ENCODE measurements around the gene ZCCHC8. TPM values are rescaled to one million over a fixed set of nuclear protein-coding genes. Genes with fewer than 3 reads are reported as not detected.
"Not testable (repeated sequence)": the region's sequence is repeated elsewhere in the genome, so short reads cannot be mapped to it uniquely, and the experiment has no call there.

The ZCCHC8 gene
- total and polyA plus RNA-seq, 2 donors = 15.9 to 50.4 TPM

GRCh38 chr12:122501489-122501989 is 807 bp upstream of the ZCCHC8 start:
- Histone ChIP-seq H3K36me3 (ENCODE audit: insufficient read depth) (peaks cover 5% of the 10 kb centered on the region), H3K4me1 (ENCODE audit: insufficient read depth) (no peaks in the 10 kb centered on the region), H3K4me3 (ENCODE audit: low read depth, low read length) (no peak overlapping the region), H3K27ac (ENCODE audit: low read depth) (no peak overlapping the region)
- WGBS = 80% methylated on average over 9 of the region's 9 CpGs
- DNase-seq (ENCODE audit: extremely low spot score) = no peak

- Histone ChIP-seq H3K4me1 (ENCODE audit: insufficient read depth) (no peaks in the 10 kb centered on the region), H3K27ac (ENCODE audit: low read depth) (peak overlapping the region; percentile 97), H3K36me3 (ENCODE audit: insufficient read depth) (peaks cover 3% of the 10 kb centered on the region), H3K4me3 (ENCODE audit: low read depth, low read length) (peak overlapping the region; percentile 68)
- WGBS = under 1% methylated on average over 47 of the region's 47 CpGs
- DNase-seq (ENCODE audit: extremely low spot score) = peak; percentile 43
Observed at GRCh38 chr12:122499991-122500684, 594 bp downstream of the ZCCHC8 start.

- H3K36me3 ChIP-seq (ENCODE audit: insufficient read depth) = peaks cover 1% of the 10 kb centered on the region
- WGBS = 93% methylated on average over 7 of the region's 7 CpGs
- H3K4me1 ChIP-seq (ENCODE audit: insufficient read depth) = no peaks in the 10 kb centered on the region
Observed at GRCh38 chr12:122495258-122495657, 5.5 kb downstream of the ZCCHC8 start.

GRCh38 chr12:122493222-122493621 is 7.5 kb downstream of the ZCCHC8 start:
- not testable (repeated sequence) for H3K4me1 ChIP-seq (ENCODE audit: insufficient read depth); H3K27ac ChIP-seq (ENCODE audit: low read depth); DNase-seq (ENCODE audit: extremely low spot score); H3K36me3 ChIP-seq (ENCODE audit: insufficient read depth); H3K4me3 ChIP-seq (ENCODE audit: low read depth, low read length)
- WGBS = 80% methylated on average over 6 of the region's 6 CpGs

More at GRCh38 chr12:122495258-122495657, 5.5 kb downstream of the ZCCHC8 start:
- DNase-seq (ENCODE audit: extremely low spot score) = no peak
- Histone ChIP-seq H3K4me3 (ENCODE audit: low read depth, low read length) (no peak overlapping the region), H3K27ac (ENCODE audit: low read depth) (no peak overlapping the region)

GRCh38 chr12:122491991-122492390 is 8.7 kb downstream of the ZCCHC8 start:
- Histone ChIP-seq H3K4me1 (ENCODE audit: insufficient read depth) (no peaks in the 10 kb centered on the region), H3K4me3 (ENCODE audit: low read depth, low read length) (no peak overlapping the region), H3K27ac (ENCODE audit: low read depth) (no peak overlapping the region), H3K36me3 (ENCODE audit: insufficient read depth) (peaks cover 12% of the 10 kb centered on the region)
- no peak for DNase-seq (ENCODE audit: extremely low spot score)
- 87% methylated on average over 2 of the region's 2 CpGs for WGBS

GRCh38 chr12:122489038-122489437 is 11.7 kb downstream of the ZCCHC8 start:
- Histone ChIP-seq H3K4me3 (ENCODE audit: low read depth, low read length) (no peak overlapping the region), H3K4me1 (ENCODE audit: insufficient read depth) (no peaks in the 10 kb centered on the region), H3K36me3 (ENCODE audit: insufficient read depth) (peaks cover 12% of the 10 kb centered on the region), H3K27ac (ENCODE audit: low read depth) (no peak overlapping the region)
- no peak for DNase-seq (ENCODE audit: extremely low spot score)
- 90% methylated on average over 2 of the region's 2 CpGs for WGBS

- 97% methylated on average over 3 of the region's 3 CpGs for WGBS
- H3K36me3 ChIP-seq (ENCODE audit: insufficient read depth) = peaks cover 13% of the 10 kb centered on the region
Observed at GRCh38 chr12:122487807-122488206, 12.9 kb downstream of the ZCCHC8 start.

GRCh38 chr12:122486805-122487426 is 13.8 kb downstream of the ZCCHC8 start:
- no peak for DNase-seq (ENCODE audit: extremely low spot score)
- 96% methylated on average over 7 of the region's 7 CpGs for WGBS
- no peaks in the 10 kb centered on the region for H3K4me1 ChIP-seq (ENCODE audit: insufficient read depth)
- H3K36me3 ChIP-seq (ENCODE audit: insufficient read depth) = peaks cover 13% of the 10 kb centered on the region
- H3K27ac ChIP-seq (ENCODE audit: low read depth) = no peak overlapping the region
- no peak overlapping the region for H3K4me3 ChIP-seq (ENCODE audit: low read depth, low read length)

More at GRCh38 chr12:122487807-122488206, 12.9 kb downstream of the ZCCHC8 start:
- H3K27ac ChIP-seq (ENCODE audit: low read depth); H3K4me3 ChIP-seq (ENCODE audit: low read depth, low read length); H3K4me1 ChIP-seq (ENCODE audit: insufficient read depth); DNase-seq (ENCODE audit: extremely low spot score): not testable (repeated sequence)

- not testable (repeated sequence) for H3K4me1 ChIP-seq (ENCODE audit: insufficient read depth); DNase-seq (ENCODE audit: extremely low spot score); H3K27ac ChIP-seq (ENCODE audit: low read depth); H3K4me3 ChIP-seq (ENCODE audit: low read depth, low read length)
- peaks cover 15% of the 10 kb centered on the region for H3K36me3 ChIP-seq (ENCODE audit: insufficient read depth)
- WGBS = 96% methylated on average over 6 of the region's 6 CpGs
Observed at GRCh38 chr12:122486360-122486759, 14.4 kb downstream of the ZCCHC8 start.

- H3K27ac ChIP-seq (ENCODE audit: low read depth); DNase-seq (ENCODE audit: extremely low spot score); H3K4me3 ChIP-seq (ENCODE audit: low read depth, low read length); H3K4me1 ChIP-seq (ENCODE audit: insufficient read depth): not testable (repeated sequence)
- peaks cover 16% of the 10 kb centered on the region for H3K36me3 ChIP-seq (ENCODE audit: insufficient read depth)
- WGBS = 98% methylated on average over 1 of the region's 1 CpG
Observed at GRCh38 chr12:122484385-122484784, 16.3 kb downstream of the ZCCHC8 start.

GRCh38 chr12:122483969-122484368 is 16.8 kb downstream of the ZCCHC8 start:
- peaks cover 15% of the 10 kb centered on the region for H3K36me3 ChIP-seq (ENCODE audit: insufficient read depth)

GRCh38 chr12:122481861-122482260 is 18.9 kb downstream of the ZCCHC8 start:
- no peak overlapping the region for H3K27ac ChIP-seq (ENCODE audit: low read depth)
- peaks cover 8% of the 10 kb centered on the region for H3K36me3 ChIP-seq (ENCODE audit: insufficient read depth)
- no peak overlapping the region for H3K4me3 ChIP-seq (ENCODE audit: low read depth, low read length)
- WGBS = 92% methylated on average over 6 of the region's 6 CpGs
- no peaks in the 10 kb centered on the region for H3K4me1 ChIP-seq (ENCODE audit: insufficient read depth)
- DNase-seq (ENCODE audit: extremely low spot score) = no peak

More at GRCh38 chr12:122483969-122484368, 16.8 kb downstream of the ZCCHC8 start:
- WGBS = 93% methylated on average over 5 of the region's 5 CpGs
- Histone ChIP-seq H3K27ac (ENCODE audit: low read depth) (no peak overlapping the region), H3K4me3 (ENCODE audit: low read depth, low read length) (no peak overlapping the region), H3K4me1 (ENCODE audit: insufficient read depth) (no peaks in the 10 kb centered on the region)
- DNase-seq (ENCODE audit: extremely low spot score) = no peak

- no peak for DNase-seq (ENCODE audit: extremely low spot score)
- Histone ChIP-seq H3K4me1 (ENCODE audit: insufficient read depth) (no peaks in the 10 kb centered on the region), H3K36me3 (ENCODE audit: insufficient read depth) (peaks cover 13% of the 10 kb centered on the region), H3K4me3 (ENCODE audit: low read depth, low read length) (no peak overlapping the region), H3K27ac (ENCODE audit: low read depth) (no peak overlapping the region)
- WGBS = 95% methylated on average over 8 of the region's 8 CpGs
Observed at GRCh38 chr12:122480753-122481152, 20.0 kb downstream of the ZCCHC8 start.

GRCh38 chr12:122474324-122474716 is 26.4 kb downstream of the ZCCHC8 start:
- 84% methylated on average over 2 of the region's 2 CpGs for WGBS
- Histone ChIP-seq H3K27ac (ENCODE audit: low read depth) (no peak overlapping the region), H3K36me3 (ENCODE audit: insufficient read depth) (peaks cover 9% of the 10 kb centered on the region), H3K4me1 (ENCODE audit: insufficient read depth) (no peaks in the 10 kb centered on the region), H3K4me3 (ENCODE audit: low read depth, low read length) (no peak overlapping the region)
- DNase-seq (ENCODE audit: extremely low spot score) = no peak

Measured in urinary bladder (tissue), 4 donors.